SU-DHL-6 (cell line): Measurements from ENCODE around the gene POLR3G.

ENCODE experiments used
- CTCF ChIP-seq: fragments of 200-600 bp; sonication (generic); IDR thresholded peaks from one replicate; pipeline ENCODE4 v1.5.1; 2017; ENCODE audit warnings: antibody characterized with exemption, mild to moderate bottlenecking, low read length, moderate library complexity; ENCODE audit not compliant: insufficient read depth, poor library complexity, severe bottlenecking
- EZH2phosphoT487 ChIP-seq: fragments of 200-600 bp; sonication (generic), shearing (Covaris generic); conservative IDR thresholded peaks from 2 replicates; pipeline ENCODE4 v1.6.1; 2018; ENCODE audit warnings: mild to moderate bottlenecking, antibody characterized with exemption, low read length, moderate library complexity, mixed read lengths

GRCh38 chr5:90533794-90534193 is 59.1 kb downstream of the POLR3G start:
- no peak for TF ChIP-seq CTCF
- no peak for TF ChIP-seq EZH2phosphoT487
